GM18526 (cell line): ENCODE results near the gene SEC23IP.
A peak's percentile ranks its signal among the peaks of the same experiment; 100 is the strongest.

ENCODE experiments used
- POLR2A ChIP-seq: IDR thresholded peaks from 3 replicates; pipeline ENCODE4 v1.6.1; 2011; ENCODE audit not compliant: insufficient read length; ENCODE audit errors: extremely low read depth

The SEC23IP gene

GRCh38 chr10:119871881-119872609 lies 20.5 kb upstream of the SEC23IP start:
- peak; percentile 17 for TF ChIP-seq POLR2A

- TF ChIP-seq POLR2A, result peak; percentile 47
Measured at GRCh38 chr10:119872610-119872859, 20.0 kb upstream of the SEC23IP start, which contains the start of gene MCMBP. TSS of gene MCMBP (minus strand) at chr10:119872843. CDS start at chr10:119872584, 259 bp downstream.

- TF ChIP-seq POLR2A, result no peak
Measured at GRCh38 chr10:119872860-119873681, 19.5 kb upstream of the SEC23IP start.

GRCh38 chr10:119878524-119878923 lies 14.0 kb upstream of the SEC23IP start:
- no peak for TF ChIP-seq POLR2A

- TF ChIP-seq POLR2A, result no peak
Measured at GRCh38 chr10:119893074-119893473, 544 bp downstream of the SEC23IP start.

- TF ChIP-seq POLR2A, result no peak
Measured at GRCh38 chr10:119893845-119894427, 1.4 kb downstream of the SEC23IP start.

GRCh38 chr10:119896061-119896655 lies 3.6 kb downstream of the SEC23IP start:
- no peak for TF ChIP-seq POLR2A

- TF ChIP-seq POLR2A, result no peak
Measured at GRCh38 chr10:119896937-119897770, 4.6 kb downstream of the SEC23IP start.

- TF ChIP-seq POLR2A, result no peak
Measured at GRCh38 chr10:119898577-119898976, 6.0 kb downstream of the SEC23IP start.

GRCh38 chr10:119903946-119904666 lies 11.6 kb downstream of the SEC23IP start:
- TF ChIP-seq POLR2A, result no peak

GRCh38 chr10:119908166-119908565 lies 15.6 kb downstream of the SEC23IP start:
- no peak for TF ChIP-seq POLR2A

GRCh38 chr10:119910689-119911088 lies 18.2 kb downstream of the SEC23IP start:
- TF ChIP-seq POLR2A, result no peak

GRCh38 chr10:119917777-119918176 lies 25.2 kb downstream of the SEC23IP start:
- no peak for TF ChIP-seq POLR2A

- no peak for TF ChIP-seq POLR2A
Measured at GRCh38 chr10:119919271-119919670, 26.7 kb downstream of the SEC23IP start.

- no peak for TF ChIP-seq POLR2A
Measured at GRCh38 chr10:119919826-119920225, 27.3 kb downstream of the SEC23IP start.

- no peak for TF ChIP-seq POLR2A
Measured at GRCh38 chr10:119928411-119928810, 35.9 kb downstream of the SEC23IP start.
